B cell (primary cell): ENCODE measurements around the gene IL1RAPL1. TPM values are rescaled to one million over a fixed set of nuclear protein-coding genes. Genes with fewer than 3 reads are reported as not detected.

Experiments used
- ATAC-seq: fragments of 200-7000 bp; cut with Tn5 transposase; one replicate; pipeline ENCODE4 v1.10.0; 2021; ENCODE audit warnings: low read depth, mild to moderate bottlenecking, moderate number of reproducible peaks, moderate library complexity
- CTCF ChIA-PET: fragments of 350-600 bp; sonication (Branson Sonifier 250); formaldehyde crosslinking; loops from one replicate; lab custom pipeline; 2021; ENCODE audit warnings: antibody characterized with exemption, inconsistent platforms; lab: Charles Lee
- POLR2A ChIA-PET: fragments of 350-600 bp; sonication (Branson Sonifier 250); formaldehyde crosslinking; loops from one replicate; lab custom pipeline; 2021; ENCODE audit warnings: antibody characterized with exemption; lab: Charles Lee
- DNase-seq: peaks from one replicate; pipeline ENCODE4 v3.0.0; 2013
- H2AFZ ChIP-seq: 2 replicates; pipeline ENCODE4 v1.6.1; 2012; ENCODE audit warnings: mild to moderate bottlenecking, low read depth, low read length; ENCODE audit not compliant: insufficient read depth, poor library complexity, severe bottlenecking
- H3K27ac ChIP-seq, 2 donors: 1 replicate in 1 of 2; 2 replicates in 1 of 2; pipeline ENCODE4 v1.5.1; 2012 to 2013; ENCODE audit warnings: low read length in 2 of 2, mild to moderate bottlenecking in 2 of 2, moderate library complexity in 1 of 2
- H3K27me3 ChIP-seq, 4 experiments: fragments of 200-600 bp in 1 of 4; sonication (generic) in 1 of 4; replicated peaks in 1 of 4; 1 replicate in 2 of 4; 2 replicates in 2 of 4; pipeline versions ENCODE4 v1.6.1 to v1.7.0; 2013 to 2016; ENCODE audit warnings: low read length in 3 of 4, mild to moderate bottlenecking in 2 of 4, mixed read lengths in 1 of 4, moderate library complexity in 1 of 4; ENCODE audit not compliant: insufficient read depth in 4 of 4, control insufficient read depth in 3 of 4; ENCODE audit errors: control extremely low read depth in 1 of 4
- H3K36me3 ChIP-seq, 2 experiments: replicated peaks in 1 of 2; 1 replicate in 1 of 2; 2 replicates in 1 of 2; pipeline versions ENCODE4 v1.6.1 to v1.7.1; 2013; ENCODE audit warnings: low read length in 1 of 2; ENCODE audit not compliant: insufficient read depth in 2 of 2, control insufficient read depth in 1 of 2; ENCODE audit errors: control extremely low read depth in 1 of 2, extremely low read depth in 1 of 2
- H3K4me1 ChIP-seq, 2 donors: fragments of 200-600 bp in 1 of 2; sonication (generic) in 1 of 2; 1 replicate in 1 of 2; 2 replicates in 1 of 2; pipeline versions ENCODE4 v1.5.1 to v1.6.1; 2013 to 2017; ENCODE audit warnings: low read length in 2 of 2; ENCODE audit not compliant: control insufficient read depth in 2 of 2, insufficient read depth in 2 of 2
- H3K4me2 ChIP-seq: replicated peaks from 2 replicates; pipeline ENCODE3; 2012; ENCODE audit warnings: mild to moderate bottlenecking, low read depth, low read length; ENCODE audit not compliant: poor library complexity, severe bottlenecking
- H3K4me3 ChIP-seq, 5 experiments: fragments of 200-600 bp in 1 of 5; sonication (generic) in 1 of 5; 1 replicate in 3 of 5; 2 replicates in 2 of 5; pipeline versions ENCODE4 v1.5.1 to v1.7.0; 2011 to 2016; ENCODE audit warnings: low read length in 4 of 5, mild to moderate bottlenecking in 4 of 5, low read depth in 2 of 5, control low read depth in 1 of 5, moderate library complexity in 1 of 5; ENCODE audit not compliant: insufficient read depth in 1 of 5; ENCODE audit errors: control extremely low read depth in 1 of 5, extremely low read depth in 1 of 5
- H3K79me2 ChIP-seq: fragments of 200-600 bp; sonication (generic); one replicate; pipeline ENCODE4 v1.6.0; 2016; ENCODE audit warnings: low read length; ENCODE audit not compliant: control insufficient read depth, insufficient read depth
- H3K9ac ChIP-seq: fragments of 200-600 bp; sonication (generic); 2 replicates; pipeline ENCODE4 v1.6.1; 2017; ENCODE audit warnings: mild to moderate bottlenecking, low read length, moderate library complexity
- H3K9me3 ChIP-seq, 3 donors: one replicate each; pipeline versions ENCODE4 v1.6.1 to v1.7.1; 2013; ENCODE audit warnings: low read length in 2 of 3; ENCODE audit not compliant: control insufficient read depth in 2 of 3, insufficient read depth in 1 of 3; ENCODE audit errors: control extremely low read depth in 1 of 3
- H4K20me1 ChIP-seq: 2 replicates; pipeline ENCODE4 v1.6.0; 2012; ENCODE audit warnings: mild to moderate bottlenecking, low read length; ENCODE audit not compliant: insufficient read depth, control insufficient read depth, poor library complexity, severe bottlenecking
- H3K27ac Mint-ChIP-seq: one replicate; pipeline ENCODE4 v1.8.0; 2021; ENCODE audit warnings: mixed read lengths
- H3K27me3 Mint-ChIP-seq: one replicate; pipeline ENCODE4 v1.8.0; 2021; ENCODE audit warnings: mixed read lengths
- H3K4me1 Mint-ChIP-seq: one replicate; pipeline ENCODE4 v1.8.0; 2021; ENCODE audit warnings: mixed read lengths
- H3K4me3 Mint-ChIP-seq: one replicate; pipeline ENCODE4 v1.8.0; 2021; ENCODE audit warnings: mixed read lengths
- H3K9me3 Mint-ChIP-seq: one replicate; pipeline ENCODE4 v1.8.0; 2022; ENCODE audit warnings: mixed read lengths; ENCODE audit not compliant: insufficient read depth
- CTCF ChIP-seq: fragments of 200-600 bp; IDR thresholded peaks from one replicate; pipeline ENCODE4 v1.8.0; 2022; ENCODE audit warnings: antibody characterized with exemption, mild to moderate bottlenecking
- EZH2 ChIP-seq: IDR thresholded peaks from 2 replicates; pipeline ENCODE4 v1.6.1; 2012; ENCODE audit warnings: borderline replicate concordance, low read depth, mild to moderate bottlenecking, moderate library complexity, low read length; ENCODE audit not compliant: insufficient read depth, poor library complexity, severe bottlenecking
- WGBS: methylation state at CpG from one replicate; pipeline ENCODE4 v1.1.5; 2013; ENCODE audit warnings: missing lambda C conversion rate; ENCODE audit not compliant: insufficient coverage; 5-methylcytosine and 5-hydroxymethylcytosine counted together
- intact Hi-C: fragments of 100-400 bp; cut with micrococcal nuclease; formaldehyde crosslinking; loops from one replicate; pipeline ENCODE4 v1.10.0; 2022
- polyA plus RNA-seq: library from polyadenylated mRNA; depleted of rRNA; stranded (reverse); fragments of >200 nt; gene quantifications from 2 replicates; pipeline ENCODE4 v1.2.3, GENCODE V29; 2012
- total RNA-seq, 2 donors: library from RNA; stranded (reverse); fragments of 120-200 nt in 1 of 2; gene quantifications; 1 replicate in 1 of 2; 2 replicates in 1 of 2; pipeline versions ENCODE4 v1.2.3 to v1.2.4, GENCODE V29; 2013 to 2022

IL1RAPL1 gene
- total and polyA plus RNA-seq, 2 donors (not counting 1 experiment from before 2014, with no cell fraction given) = not detected

GRCh38 chrX:29071525-29072320 is 484.5 kb downstream of the IL1RAPL1 start:
- H3K9me3 Mint-ChIP-seq = no peaks in the 10 kb centered on the region
- TF ChIP-seq EZH2 = no peak
- TF ChIP-seq CTCF = no peak
- ATAC-seq (no peak), DNase-seq (no peak)
- no peaks in the 10 kb centered on the region for H3K27me3 ChIP-seq
- H3K27me3 Mint-ChIP-seq = no peaks in the 10 kb centered on the region
- H3K4me1 ChIP-seq = no peaks in the 10 kb centered on the region
- no peaks in the 10 kb centered on the region for H4K20me1 ChIP-seq
- H3K36me3 ChIP-seq = no peaks in the 10 kb centered on the region
- CTCF ChIA-PET = no interaction called here
- H3K4me1 Mint-ChIP-seq = no peaks in the 10 kb centered on the region
- H3K9ac ChIP-seq = no peak overlapping the region
- no peak overlapping the region for H3K27ac Mint-ChIP-seq
- H3K4me3 Mint-ChIP-seq = no peak overlapping the region
- no peak overlapping the region for H3K4me2 ChIP-seq
- POLR2A ChIA-PET = no interaction called here
- H3K27ac ChIP-seq = no peak overlapping the region
- no peak overlapping the region for H3K4me3 ChIP-seq
- no peaks in the 10 kb centered on the region for H3K9me3 ChIP-seq
- intact Hi-C loops = no loop called here
- H3K79me2 ChIP-seq = no peaks in the 10 kb centered on the region
- no CpG with 5 or more reads among the region's 5 CpGs for WGBS
- H2AFZ ChIP-seq = no peak overlapping the region

GRCh38 chrX:29082558-29082957 is 495.3 kb downstream of the IL1RAPL1 start:
- Histone ChIP-seq H3K9ac (no peak overlapping the region), H2AFZ (no peak overlapping the region), H3K79me2 (no peaks in the 10 kb centered on the region), H3K9me3 (no peaks in the 10 kb centered on the region), H3K36me3 (no peaks in the 10 kb centered on the region), H4K20me1 (no peaks in the 10 kb centered on the region), H3K4me3 (no peak overlapping the region), H3K4me1 (no peaks in the 10 kb centered on the region), H3K4me2 (no peak overlapping the region), H3K27me3 (no peaks in the 10 kb centered on the region), H3K27ac (no peak overlapping the region)
- POLR2A ChIA-PET = no interaction called here
- Mint-ChIP-seq H3K4me3 (no peak overlapping the region), H3K27me3 (no peaks in the 10 kb centered on the region), H3K27ac (no peak overlapping the region), H3K4me1 (no peaks in the 10 kb centered on the region), H3K9me3 (no peaks in the 10 kb centered on the region)
- DNase-seq = no peak
- CTCF ChIA-PET = no interaction called here
- ATAC-seq = no peak
- no CpG with 5 or more reads among the region's 3 CpGs for WGBS
- intact Hi-C loops = no loop called here
- TF ChIP-seq CTCF (no peak), EZH2 (no peak)
